Skeletal muscle tissue (tissue), 4 donors: ENCODE measurements around the gene SLC44A1. TPM values are rescaled to one million over a fixed set of nuclear protein-coding genes. Genes with fewer than 3 reads are reported as not detected.

Source experiments
- H3K27ac ChIP-seq: one replicate; pipeline ENCODE4 v1.7.0; 2013; ENCODE audit warnings: mild to moderate bottlenecking, low read depth, low read length, inconsistent platforms
- H3K27me3 ChIP-seq, 3 donors: one replicate each; pipeline ENCODE4 v1.7.0; 2013; ENCODE audit warnings: low read length in 3 of 3; ENCODE audit not compliant: control insufficient read depth in 3 of 3, insufficient read depth in 3 of 3
- H3K36me3 ChIP-seq, 3 donors: one replicate each; pipeline ENCODE4 v1.7.0; 2013; ENCODE audit warnings: low read length in 3 of 3; ENCODE audit not compliant: control insufficient read depth in 3 of 3, insufficient read depth in 3 of 3
- H3K4me1 ChIP-seq, 3 donors: one replicate each; pipeline ENCODE4 v1.7.0; 2013; ENCODE audit warnings: low read length in 3 of 3, mild to moderate bottlenecking in 3 of 3; ENCODE audit not compliant: control insufficient read depth in 3 of 3, insufficient read depth in 3 of 3
- H3K4me3 ChIP-seq, 3 donors: one replicate each; pipeline ENCODE4 v1.7.0; 2013; ENCODE audit warnings: low read length in 3 of 3
- H3K9ac ChIP-seq, 3 donors: one replicate each; pipeline ENCODE4 v1.7.0; 2013; ENCODE audit warnings: low read length in 3 of 3, mild to moderate bottlenecking in 3 of 3, moderate library complexity in 2 of 3, low read depth in 1 of 3
- H3K9me3 ChIP-seq, 3 donors: one replicate each; pipeline ENCODE4 v1.7.0; 2013; ENCODE audit warnings: low read length in 3 of 3; ENCODE audit not compliant: control insufficient read depth in 3 of 3
- total RNA-seq: library from RNA; depleted of rRNA; stranded (reverse); fragments of >200 nt; gene quantifications from one replicate; pipeline ENCODE4 v1.2.3, GENCODE V29; 2014
- donor health status: Osteomylitis.

Gene SLC44A1
- total RNA-seq, 1 donor from 2014 or later, result 14.6 TPM

DNA sequence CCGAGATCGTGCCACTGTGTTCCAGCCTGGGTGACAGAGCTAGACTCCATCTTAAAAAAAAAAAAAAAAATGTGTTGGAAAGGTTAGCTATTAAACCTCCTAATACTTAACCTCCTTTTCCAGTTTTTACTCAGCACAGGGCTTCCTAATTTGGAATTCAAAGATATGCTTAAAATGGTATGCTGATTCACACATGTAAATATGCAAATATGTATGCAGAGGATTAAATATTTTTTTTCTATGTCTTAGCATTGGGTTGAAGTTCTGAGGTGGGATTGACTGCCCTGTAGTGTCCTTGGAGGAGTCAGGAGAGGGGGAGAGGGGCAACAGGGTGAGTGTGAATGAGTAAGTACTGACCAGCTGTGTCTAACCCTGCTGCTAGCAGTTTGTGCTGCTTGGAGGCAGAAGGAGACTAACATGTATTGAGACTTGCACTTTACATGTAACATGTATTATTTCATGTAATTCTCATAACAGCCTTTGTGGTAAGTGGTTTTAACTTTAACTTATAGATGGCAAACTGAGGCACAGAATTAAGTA is 63.2 kb downstream of the SLC44A1 start:
- Histone ChIP-seq H3K9ac (no peak overlapping the region), H3K4me3 (no peak overlapping the region), H3K27ac (no peak overlapping the region), H3K27me3 (no peaks in the 10 kb centered on the region), H3K4me1 (no peaks in the 10 kb centered on the region), H3K36me3 (no peaks in the 10 kb centered on the region), H3K9me3 (no peaks in the 10 kb centered on the region)

- no peak overlapping the region for H3K27ac ChIP-seq
- no peak overlapping the region for H3K9ac ChIP-seq
Measured at GRCh38 chr9:105308461-105309341, 64.2 kb downstream of the SLC44A1 start.

GRCh38 chr9:105309531-105309931 is 65.1 kb downstream of the SLC44A1 start:
- H3K27me3 ChIP-seq, result no peaks in the 10 kb centered on the region
- no peaks in the 10 kb centered on the region for H3K9me3 ChIP-seq
- H3K27ac ChIP-seq, result no peak overlapping the region
- H3K4me3 ChIP-seq, result no peak overlapping the region
- no peaks in the 10 kb centered on the region for H3K36me3 ChIP-seq
- no peak overlapping the region for H3K9ac ChIP-seq
- H3K4me1 ChIP-seq, result no peaks in the 10 kb centered on the region

More at GRCh38 chr9:105308461-105309341, 64.2 kb downstream of the SLC44A1 start:
- Histone ChIP-seq H3K9me3 (no peaks in the 10 kb centered on the region), H3K4me1 (no peaks in the 10 kb centered on the region), H3K36me3 (no peaks in the 10 kb centered on the region), H3K27me3 (no peaks in the 10 kb centered on the region), H3K4me3 (no peak overlapping the region)

DNA sequence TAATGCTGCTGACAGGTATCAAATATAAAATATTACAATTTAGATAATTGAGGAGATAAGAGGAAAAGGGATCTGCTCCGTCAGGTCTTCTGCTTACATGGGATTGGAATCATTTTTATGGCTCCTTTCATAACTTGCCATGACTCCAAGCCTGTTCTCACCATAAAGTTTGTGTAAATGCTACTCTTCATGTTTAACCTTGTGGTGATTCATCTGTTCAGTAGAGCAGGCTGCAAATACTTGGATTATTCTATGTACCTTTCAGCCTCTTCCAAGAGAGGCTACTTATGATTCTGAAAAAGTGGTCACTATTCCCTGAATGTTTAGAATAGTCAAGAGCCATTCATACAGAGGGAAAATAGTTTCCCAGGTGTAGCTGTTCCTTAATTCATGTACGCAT is 66.9 kb downstream of the SLC44A1 start:
- Histone ChIP-seq H3K4me3 (no peak overlapping the region), H3K9ac (no peak overlapping the region), H3K27me3 (no peaks in the 10 kb centered on the region), H3K27ac (no peak overlapping the region), H3K9me3 (no peaks in the 10 kb centered on the region), H3K4me1 (no peaks in the 10 kb centered on the region), H3K36me3 (no peaks in the 10 kb centered on the region)

DNA sequence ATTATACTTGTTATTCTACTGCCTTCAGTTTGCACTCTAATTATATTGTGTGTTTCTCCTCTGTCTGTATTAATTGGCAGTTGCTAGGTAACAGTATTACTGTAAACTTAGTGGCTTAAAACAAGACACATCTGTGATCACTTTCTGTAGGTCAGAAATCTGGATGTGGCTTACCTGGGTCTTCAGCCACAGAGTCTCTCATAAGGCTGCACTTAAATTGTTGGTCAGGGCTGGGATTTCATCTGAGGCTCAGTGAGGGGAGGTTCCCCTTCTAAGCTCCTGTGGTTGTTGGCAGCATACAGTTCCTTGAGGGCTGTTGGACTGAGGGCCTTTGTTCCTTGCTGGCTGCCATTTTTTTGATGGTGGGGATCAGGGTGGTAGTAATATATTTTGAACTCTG is 68.8 kb downstream of the SLC44A1 start:
- Histone ChIP-seq H3K27me3 (no peaks in the 10 kb centered on the region), H3K9ac (no peak overlapping the region), H3K36me3 (no peaks in the 10 kb centered on the region), H3K9me3 (no peaks in the 10 kb centered on the region), H3K4me3 (no peak overlapping the region), H3K27ac (no peak overlapping the region), H3K4me1 (no peaks in the 10 kb centered on the region)

DNA sequence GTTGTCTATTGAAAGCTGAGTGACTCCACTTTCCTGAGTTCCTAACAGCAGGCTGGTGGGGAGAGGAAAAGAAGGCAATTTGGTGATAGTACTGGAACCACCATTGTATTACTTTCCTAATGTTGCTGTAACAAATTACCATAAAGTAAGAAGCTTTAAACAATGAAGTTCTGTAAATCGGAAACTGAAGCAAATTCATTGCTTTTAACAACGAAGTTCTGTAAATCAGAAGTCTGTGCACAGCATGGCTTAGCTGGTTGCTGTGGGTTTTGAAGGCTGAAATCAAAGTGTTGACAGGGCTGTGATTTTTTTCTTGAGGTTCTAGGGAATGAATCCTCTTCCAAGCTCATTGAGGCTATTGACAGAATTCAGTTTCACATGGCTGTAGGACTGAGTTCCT is 72.3 kb downstream of the SLC44A1 start:
- Histone ChIP-seq H3K36me3 (no peaks in the 10 kb centered on the region), H3K9ac (no peak overlapping the region), H3K4me3 (no peak overlapping the region), H3K27me3 (no peaks in the 10 kb centered on the region), H3K9me3 (no peaks in the 10 kb centered on the region), H3K27ac (no peak overlapping the region), H3K4me1 (no peaks in the 10 kb centered on the region)

DNA sequence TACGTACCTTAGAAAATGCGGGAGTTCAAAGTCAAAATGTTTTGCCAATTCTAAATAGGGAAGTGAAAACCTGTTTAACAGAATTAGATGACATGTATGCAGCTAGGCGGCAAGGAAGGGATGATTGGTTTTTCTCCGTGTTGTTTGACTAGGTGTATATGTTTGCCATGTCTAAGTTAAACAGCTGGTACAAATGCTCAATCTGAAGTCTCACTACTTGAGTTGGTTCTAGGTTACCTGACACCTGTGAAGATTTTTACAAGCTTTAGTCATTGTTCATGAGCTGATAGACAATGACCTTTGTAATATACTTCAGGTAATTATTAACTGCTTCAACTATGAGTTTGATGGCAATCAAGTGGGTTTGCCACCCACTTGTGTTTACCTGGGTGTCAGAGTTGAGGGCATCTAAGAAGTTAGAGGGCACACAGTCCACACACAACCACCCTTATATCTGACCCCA is 74.3 kb downstream of the SLC44A1 start:
- H3K27me3 ChIP-seq, result no peaks in the 10 kb centered on the region
- no peak overlapping the region for H3K4me3 ChIP-seq
- H3K4me1 ChIP-seq, result no peaks in the 10 kb centered on the region
- H3K9ac ChIP-seq, result no peak overlapping the region
- no peaks in the 10 kb centered on the region for H3K36me3 ChIP-seq
- H3K9me3 ChIP-seq, result no peaks in the 10 kb centered on the region
- no peak overlapping the region for H3K27ac ChIP-seq

- H3K27me3 ChIP-seq, result no peaks in the 10 kb centered on the region
- no peak overlapping the region for H3K4me3 ChIP-seq
- H3K4me1 ChIP-seq, result no peaks in the 10 kb centered on the region
- no peaks in the 10 kb centered on the region for H3K9me3 ChIP-seq
- no peak overlapping the region for H3K27ac ChIP-seq
- no peaks in the 10 kb centered on the region for H3K36me3 ChIP-seq
- no peak overlapping the region for H3K9ac ChIP-seq
Measured at GRCh38 chr9:105319202-105319813, 74.9 kb downstream of the SLC44A1 start.

DNA sequence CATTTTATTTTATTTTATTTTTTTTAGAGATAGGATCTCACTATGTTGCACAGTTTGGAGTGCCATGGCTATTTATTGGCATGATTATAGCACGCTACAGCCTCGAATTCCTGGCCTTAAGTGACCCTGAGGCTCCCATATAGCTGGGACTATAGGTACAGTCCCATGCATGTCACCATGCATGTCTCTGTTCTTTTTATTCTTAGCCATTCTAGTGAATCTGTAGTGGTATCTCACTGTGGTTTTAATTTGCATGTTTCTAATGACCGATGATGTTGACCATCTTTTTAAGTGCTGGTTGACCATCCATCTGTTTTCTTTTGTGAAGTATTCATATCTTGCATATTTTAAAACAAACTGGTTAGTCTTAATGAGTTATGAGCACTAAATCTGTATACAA is 76.1 kb downstream of the SLC44A1 start:
- no peak overlapping the region for H3K4me3 ChIP-seq
- H3K27ac ChIP-seq, result no peak overlapping the region
- no peaks in the 10 kb centered on the region for H3K9me3 ChIP-seq
- H3K36me3 ChIP-seq, result no peaks in the 10 kb centered on the region
- no peaks in the 10 kb centered on the region for H3K27me3 ChIP-seq
- no peak overlapping the region for H3K9ac ChIP-seq
- no peaks in the 10 kb centered on the region for H3K4me1 ChIP-seq

GRCh38 chr9:105328296-105328695 is 83.8 kb downstream of the SLC44A1 start:
- H3K27ac ChIP-seq, result no peak overlapping the region
- H3K9ac ChIP-seq, result no peak overlapping the region
- H3K36me3 ChIP-seq, result no peaks in the 10 kb centered on the region
- no peaks in the 10 kb centered on the region for H3K9me3 ChIP-seq
- H3K4me1 ChIP-seq, result peaks cover 2 to 5% (median 2%) of the 10 kb centered on the region in 3 donors
- no peak overlapping the region for H3K4me3 ChIP-seq
- no peaks in the 10 kb centered on the region for H3K27me3 ChIP-seq
